ENCODE data around the gene GPR12.

The GPR12 gene

DNA sequence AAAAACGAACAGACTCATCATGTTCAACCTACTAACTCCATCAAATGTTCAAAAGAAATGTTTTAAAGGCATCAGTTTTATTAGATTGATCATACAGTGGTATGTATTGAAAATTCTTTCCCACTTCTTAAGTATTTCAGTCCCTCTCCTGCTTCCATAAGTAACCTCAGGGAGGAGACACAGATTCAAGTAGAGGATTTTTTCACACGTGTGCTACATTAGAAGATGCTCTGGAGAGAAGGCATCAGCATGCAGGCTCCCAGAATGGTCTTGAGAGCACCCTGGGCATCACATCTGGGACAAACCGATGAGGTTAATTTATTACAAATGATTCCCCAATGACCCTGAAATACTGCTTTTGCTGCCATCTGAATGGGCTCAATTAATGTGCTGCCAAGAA lies 3.6 kb downstream of the GPR12 start:
- POLR2A ChIA-PET, result no interaction called here
- CTCF ChIA-PET, result no interaction called here

DNA sequence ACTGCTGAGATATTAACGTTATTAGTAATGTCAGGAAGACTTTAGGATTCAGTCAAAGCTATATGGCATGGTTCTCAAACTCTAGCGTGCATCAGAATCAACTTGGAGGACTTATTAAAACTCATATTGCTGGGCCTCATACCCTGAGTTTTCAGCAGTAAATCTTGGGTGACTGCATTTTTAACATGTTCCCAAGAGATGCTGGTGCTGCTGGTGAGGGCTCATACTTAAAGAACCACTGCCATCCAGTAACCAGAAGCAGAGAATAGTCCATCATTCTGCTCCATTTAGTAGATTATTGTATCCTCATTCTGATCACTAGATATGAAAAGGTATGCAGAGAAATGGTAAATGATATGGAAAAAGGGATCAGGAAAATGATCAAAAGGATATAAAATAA lies 7.9 kb downstream of the GPR12 start:
- CTCF ChIA-PET, result no interaction called here
- POLR2A ChIA-PET, result no interaction called here
- TF ChIP-seq ARNT (IDR thresholded peaks at IDR 0.05) (no peak), L3MBTL2 (conservative IDR thresholded peaks at IDR 0.05) (no peak), FOXK2 (IDR thresholded peaks at IDR 0.05) (no peak), NFRKB (IDR thresholded peaks at IDR 0.05) (no peak), CTBP1 (IDR thresholded peaks at IDR 0.05; ENCODE audit: borderline replicate concordance) (no peak), LEF1 (IDR thresholded peaks at IDR 0.05; ENCODE audit: borderline replicate concordance) (no peak)
- DNase-seq (ENCODE audit: extremely low spot score), result no peak

More for the DNA sequence above, 3.6 kb downstream of the GPR12 start:
- TF ChIP-seq FOXM1 (IDR thresholded peaks at IDR 0.05; ENCODE audit: borderline replicate concordance) (no peak), ZNF384 (IDR thresholded peaks at IDR 0.05) (no peak), ELF4 (IDR thresholded peaks at IDR 0.05) (no peak), CTBP1 (IDR thresholded peaks at IDR 0.05; ENCODE audit: borderline replicate concordance) (no peak), L3MBTL2 (conservative IDR thresholded peaks at IDR 0.05) (no peak), ARNT (IDR thresholded peaks at IDR 0.05) (no peak), HDGF (IDR thresholded peaks at IDR 0.05; ENCODE audit: borderline replicate concordance) (no peak), SP1 (IDR thresholded peaks at IDR 0.05) (no peak), FOXA1 (IDR thresholded peaks at IDR 0.05) (no peak), NFRKB (IDR thresholded peaks at IDR 0.05) (no peak), LEF1 (IDR thresholded peaks at IDR 0.05; ENCODE audit: borderline replicate concordance) (no peak), BHLHE40 (IDR thresholded peaks at IDR 0.05; ENCODE audit: borderline replicate concordance) (no peak), FOXK2 (IDR thresholded peaks at IDR 0.05) (no peak), SUZ12 (IDR thresholded peaks at IDR 0.05) (no peak), TARDBP (IDR thresholded peaks at IDR 0.05) (no peak)
- TF ChIP-seq, protein P1, sequence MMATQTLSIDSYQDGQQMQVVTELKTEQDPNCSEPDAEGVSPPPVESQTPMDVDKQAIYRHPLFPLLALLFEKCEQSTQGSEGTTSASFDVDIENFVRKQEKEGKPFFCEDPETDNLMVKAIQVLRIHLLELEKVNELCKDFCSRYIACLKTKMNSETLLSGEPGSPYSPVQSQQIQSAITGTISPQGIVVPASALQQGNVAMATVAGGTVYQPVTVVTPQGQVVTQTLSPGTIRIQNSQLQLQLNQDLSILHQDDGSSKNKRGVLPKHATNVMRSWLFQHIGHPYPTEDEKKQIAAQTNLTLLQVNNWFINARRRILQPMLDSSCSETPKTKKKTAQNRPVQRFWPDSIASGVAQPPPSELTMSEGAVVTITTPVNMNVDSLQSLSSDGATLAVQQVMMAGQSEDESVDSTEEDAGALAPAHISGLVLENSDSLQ (IDR thresholded peaks at IDR 0.05), result no peak
- no peak for DNase-seq (ENCODE audit: extremely low spot score)

DNA sequence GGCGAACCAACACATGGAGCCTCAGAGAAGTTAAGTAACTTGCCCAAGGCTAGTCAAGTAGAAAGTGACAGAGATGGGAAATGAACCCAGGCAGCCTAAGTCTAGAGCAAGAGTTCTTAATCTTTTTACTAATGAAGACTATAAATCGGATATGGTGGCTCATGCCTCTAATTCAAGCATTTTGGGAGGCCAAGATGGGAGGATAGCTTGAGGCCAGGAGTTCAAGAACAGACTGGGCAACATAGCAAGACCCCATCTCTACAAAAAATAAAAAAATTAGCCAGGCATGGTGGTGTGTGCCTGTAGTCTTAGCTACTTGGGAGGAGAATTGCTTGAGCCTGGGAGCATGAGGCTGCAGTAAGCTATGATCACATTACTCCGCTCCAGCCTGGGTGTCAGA lies 10.7 kb downstream of the GPR12 start:
- ChIA-PET POLR2A (no interaction called here), CTCF (interaction anchor here (0.7 kb wide), 1 partner anchor 1564 kb away, joined by 4 read pairs; no protein-coding TSS in a partner anchor)
- TF ChIP-seq SUZ12 (IDR thresholded peaks at IDR 0.05), result no peak
- TF ChIP-seq ELF4 (IDR thresholded peaks at IDR 0.05), result no peak
- no peak for TF ChIP-seq CTBP1 (IDR thresholded peaks at IDR 0.05; ENCODE audit: borderline replicate concordance)
- TF ChIP-seq HDGF (IDR thresholded peaks at IDR 0.05; ENCODE audit: borderline replicate concordance), result no peak
- TF ChIP-seq FOXK2 (IDR thresholded peaks at IDR 0.05), result no peak
- no peak for TF ChIP-seq FOXA1 (IDR thresholded peaks at IDR 0.05)
- TF ChIP-seq ZNF384 (IDR thresholded peaks at IDR 0.05), result no peak
- DNase-seq (ENCODE audit: extremely low spot score), result no peak

DNA sequence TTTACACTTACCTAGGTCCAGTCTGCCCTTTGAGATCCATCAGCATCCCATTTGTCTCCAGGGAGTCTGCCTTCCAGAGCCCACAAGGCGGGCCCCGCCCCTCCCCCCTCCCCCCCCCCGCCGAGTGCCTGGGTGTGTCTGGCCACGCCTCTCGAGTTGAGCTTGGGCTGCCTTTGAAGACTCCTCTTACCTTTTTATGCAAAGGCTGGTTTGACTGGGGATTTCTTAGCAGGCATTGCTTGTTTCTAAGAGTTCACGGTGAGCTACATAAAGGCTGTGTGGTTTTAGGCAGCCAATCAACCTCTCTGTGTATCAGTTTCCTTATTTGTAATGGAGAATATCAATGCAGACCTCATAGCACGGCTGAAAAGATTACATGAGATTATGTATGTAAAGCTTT lies 11.3 kb downstream of the GPR12 start:
- no peak for TF ChIP-seq SP1 (IDR thresholded peaks at IDR 0.05)
- TF ChIP-seq ELF4 (IDR thresholded peaks at IDR 0.05), result no peak
- TF ChIP-seq CTBP1 (IDR thresholded peaks at IDR 0.05; ENCODE audit: borderline replicate concordance), result no peak
- TF ChIP-seq FOXK2 (IDR thresholded peaks at IDR 0.05), result no peak
- TF ChIP-seq LEF1 (IDR thresholded peaks at IDR 0.05; ENCODE audit: borderline replicate concordance), result no peak
- ChIA-PET POLR2A (no interaction called here), CTCF (interaction anchor here (0.7 kb wide), 1 partner anchor 1565 kb away, joined by 4 read pairs; no protein-coding TSS in a partner anchor)
- no peak for DNase-seq (ENCODE audit: extremely low spot score)

DNA sequence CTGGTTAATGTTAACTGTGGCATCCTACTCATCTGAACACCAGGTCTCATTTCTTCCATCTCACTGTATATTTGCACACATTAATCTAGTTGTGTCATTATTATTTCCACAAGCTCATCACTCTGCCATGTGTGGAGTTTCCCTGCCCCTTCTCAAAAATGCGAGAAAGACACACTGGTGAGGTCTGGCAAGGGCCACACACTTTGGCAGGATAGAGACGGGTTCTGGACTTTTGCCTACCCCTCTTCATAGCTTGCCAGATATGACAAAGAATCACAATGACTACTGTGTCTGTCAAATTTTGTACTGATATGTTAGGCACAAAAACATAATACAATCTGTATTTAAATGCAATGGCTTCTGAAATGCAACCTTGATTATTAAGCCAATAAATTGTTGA lies 12.9 kb downstream of the GPR12 start:
- TF ChIP-seq SUZ12 (IDR thresholded peaks at IDR 0.05) (no peak), FOXK2 (IDR thresholded peaks at IDR 0.05) (no peak)
- no peak for DNase-seq (ENCODE audit: extremely low spot score)
- ChIA-PET POLR2A (no interaction called here), CTCF (no interaction called here)

DNA sequence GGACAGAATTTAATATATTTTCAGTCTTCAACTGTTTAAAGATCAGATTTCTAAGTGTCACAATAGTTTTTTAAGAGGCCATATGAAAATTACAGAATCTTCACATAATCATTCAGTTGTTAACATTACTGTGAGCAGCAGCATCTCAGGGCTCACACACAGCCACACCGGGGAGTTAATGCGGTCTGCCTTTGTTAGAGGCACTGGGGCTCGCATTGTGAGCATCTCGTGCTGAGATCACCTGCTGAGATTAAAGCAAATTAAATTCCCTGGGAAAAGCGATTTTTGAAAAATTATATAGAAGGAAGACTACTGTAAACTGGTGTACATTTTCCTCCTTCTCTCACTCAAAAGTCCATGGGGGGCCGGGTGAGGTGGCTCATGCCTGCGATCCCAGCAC lies 16.6 kb downstream of the GPR12 start:
- CTCF ChIA-PET, result no interaction called here
- POLR2A ChIA-PET, result no interaction called here
- TF ChIP-seq BHLHE40 (IDR thresholded peaks at IDR 0.05; ENCODE audit: borderline replicate concordance) (no peak), ELF4 (IDR thresholded peaks at IDR 0.05) (no peak), FOXK2 (IDR thresholded peaks at IDR 0.05) (no peak), FOXM1 (IDR thresholded peaks at IDR 0.05; ENCODE audit: borderline replicate concordance) (no peak), LEF1 (IDR thresholded peaks at IDR 0.05; ENCODE audit: borderline replicate concordance) (no peak), ARNT (IDR thresholded peaks at IDR 0.05) (no peak), TARDBP (IDR thresholded peaks at IDR 0.05) (no peak), CTBP1 (IDR thresholded peaks at IDR 0.05; ENCODE audit: borderline replicate concordance) (no peak), SP1 (IDR thresholded peaks at IDR 0.05) (no peak), SUZ12 (IDR thresholded peaks at IDR 0.05) (no peak), NFRKB (IDR thresholded peaks at IDR 0.05) (no peak), FOXA1 (IDR thresholded peaks at IDR 0.05) (no peak), ZNF384 (IDR thresholded peaks at IDR 0.05) (no peak), L3MBTL2 (conservative IDR thresholded peaks at IDR 0.05) (no peak), HDGF (IDR thresholded peaks at IDR 0.05; ENCODE audit: borderline replicate concordance) (no peak)
- TF ChIP-seq, protein P1 (IDR thresholded peaks at IDR 0.05), result no peak
- no peak for DNase-seq (ENCODE audit: extremely low spot score)

DNA sequence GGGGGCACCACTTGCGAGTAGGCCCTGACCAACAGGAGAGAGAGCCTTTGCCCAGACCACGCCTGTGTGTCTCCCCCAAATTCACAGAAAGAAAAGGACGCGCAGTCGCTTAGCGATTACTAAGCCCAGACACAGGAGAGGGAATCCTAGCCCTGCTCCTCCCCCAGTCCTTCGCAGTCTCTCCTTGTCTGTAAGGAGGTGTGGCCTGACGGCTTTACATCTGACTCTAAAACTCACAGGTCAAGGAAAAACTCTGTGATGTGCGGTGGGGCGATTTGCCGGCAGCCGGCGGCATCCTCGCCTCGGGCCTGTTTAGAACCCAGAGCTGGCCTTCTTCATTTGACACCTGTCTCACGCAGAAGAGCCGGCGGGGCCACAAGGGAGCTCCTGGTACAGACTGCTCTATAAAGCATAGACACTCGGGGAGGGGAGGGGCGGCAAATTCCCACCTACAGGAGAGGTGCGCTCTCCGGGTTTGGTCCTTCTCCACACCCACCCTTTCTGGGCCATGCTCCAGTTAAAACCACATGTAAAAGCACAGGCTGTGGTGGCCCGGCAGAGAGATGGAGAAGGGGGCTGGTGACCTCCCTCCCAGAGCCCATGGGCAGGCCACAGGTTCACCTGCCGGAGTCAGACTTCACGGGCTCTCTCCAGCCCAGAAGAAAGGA lies 17.8 kb downstream of the GPR12 start:
- DNase-seq (ENCODE audit: extremely low spot score), result no peak
- POLR2A ChIA-PET, result no interaction called here
- TF ChIP-seq TARDBP (IDR thresholded peaks at IDR 0.05) (no peak), FOXA1 (IDR thresholded peaks at IDR 0.05) (no peak), ELF4 (IDR thresholded peaks at IDR 0.05) (no peak), BHLHE40 (IDR thresholded peaks at IDR 0.05; ENCODE audit: borderline replicate concordance) (no peak), FOXK2 (IDR thresholded peaks at IDR 0.05) (no peak)
- CTCF ChIA-PET, result no interaction called here
